Spleen (tissue), 7 donors: ENCODE data around the gene TBL1XR1.

Experiments used
- CTCF ChIP-seq, 11 experiments: fragments of 200-600 bp in 7 of 11; fragments of 450-650 bp in 4 of 11; sonication (generic) in 4 of 11; IDR thresholded peaks in 8 of 11; conservative IDR thresholded peaks in 3 of 11; 1 replicate in 7 of 11; 2 replicates in 4 of 11; pipeline versions ENCODE4 v1.4.0 to v1.8.0; 2016 to 2021; ENCODE audit warnings: antibody characterized with exemption in 11 of 11, inconsistent platforms in 4 of 11, mild to moderate bottlenecking in 1 of 11
- POLR2A ChIP-seq, 3 donors: fragments of 450-650 bp; IDR thresholded peaks; one replicate each; pipeline ENCODE4 v1.5.1; 2017; ENCODE audit warnings: antibody characterized with exemption in 3 of 3, mild to moderate bottlenecking in 1 of 3
- donor health status: DM: no; HTN: no; CAD: no; lungs with moderate emphysema.
- donor health status: DM: no; HTN: no; CAD: no.
- donor health status: DM: no; HTN: no; CAD: no.

GRCh38 chr3:177141471-177141870 lies 55.8 kb downstream of the TBL1XR1 start:
- TF ChIP-seq POLR2A (IDR thresholded peaks at IDR 0.05) (no peak), CTCF (IDR thresholded peaks at IDR 0.05 in 8 of 11, conservative IDR thresholded peaks at IDR 0.05 in 3 of 11) (no peak)
